Osteoblast (primary cell): ENCODE results near the gene SLC15A5. TPM values are rescaled to one million over a fixed set of nuclear protein-coding genes. Genes with fewer than 3 reads are reported as not detected.

Experiments
- DNase-seq: peaks from one replicate; pipeline ENCODE4 v3.0.0; 2011; ENCODE audit warnings: low spot score, mixed read lengths; ENCODE audit not compliant: insufficient read length; ENCODE audit errors: missing footprints
- H2AFZ ChIP-seq: 2 replicates; pipeline ENCODE4 v1.6.0; 2011; ENCODE audit warnings: mild to moderate bottlenecking, low read length
- H3K27ac ChIP-seq: 2 replicates; pipeline ENCODE4 v1.5.1; 2011; ENCODE audit warnings: mild to moderate bottlenecking, low read depth, low read length, moderate library complexity
- H3K27me3 ChIP-seq: 2 replicates; pipeline ENCODE4 v1.6.0; 2012; ENCODE audit warnings: mild to moderate bottlenecking, control low read depth, inconsistent platforms, low read length, moderate library complexity; ENCODE audit not compliant: insufficient read depth
- H3K36me3 ChIP-seq: 2 replicates; pipeline ENCODE4 v1.5.1; 2011; ENCODE audit warnings: mild to moderate bottlenecking, low read length, control low read depth, moderate library complexity; ENCODE audit not compliant: insufficient read depth
- H3K4me1 ChIP-seq: 2 replicates; pipeline ENCODE4 v1.5.1; 2011; ENCODE audit warnings: mild to moderate bottlenecking, low read length, control low read depth, moderate library complexity; ENCODE audit not compliant: insufficient read depth
- H3K4me2 ChIP-seq: 2 replicates; pipeline ENCODE4 v1.6.0; 2011; ENCODE audit warnings: mild to moderate bottlenecking, low read length; ENCODE audit not compliant: insufficient read depth
- H3K4me3 ChIP-seq: fragments of 200-600 bp; sonication (generic); 3 replicates; pipeline ENCODE4 v1.5.1; 2012; ENCODE audit warnings: mild to moderate bottlenecking, low read length, inconsistent platforms; ENCODE audit not compliant: insufficient read depth
- H3K79me2 ChIP-seq: 2 replicates; pipeline ENCODE4 v1.6.0; 2012; ENCODE audit warnings: mild to moderate bottlenecking, low read length, control low read depth, inconsistent platforms; ENCODE audit not compliant: insufficient read depth
- H3K9me3 ChIP-seq: 2 replicates; pipeline ENCODE4 v1.5.1; 2011; ENCODE audit warnings: low read depth, low read length, control low read depth
- H4K20me1 ChIP-seq: 2 replicates; pipeline ENCODE4 v1.6.0; 2012; ENCODE audit warnings: mild to moderate bottlenecking, low read length, control low read depth; ENCODE audit not compliant: insufficient read depth
- total RNA-seq: library from RNA; depleted of rRNA; stranded (reverse); fragments of >200 nt; gene quantifications from 2 replicates; pipeline ENCODE4 v1.2.3, GENCODE V29; 2012
- TF ChIP-seq, protein P1 (sequence below): IDR thresholded peaks from 2 replicates; pipeline ENCODE4 v1.5.1; 2011; ENCODE audit warnings: mild to moderate bottlenecking, low read depth, low read length, moderate library complexity; ENCODE audit errors: extremely low read depth

Gene SLC15A5
- total RNA-seq, 1 donor, result not detected

DNA sequence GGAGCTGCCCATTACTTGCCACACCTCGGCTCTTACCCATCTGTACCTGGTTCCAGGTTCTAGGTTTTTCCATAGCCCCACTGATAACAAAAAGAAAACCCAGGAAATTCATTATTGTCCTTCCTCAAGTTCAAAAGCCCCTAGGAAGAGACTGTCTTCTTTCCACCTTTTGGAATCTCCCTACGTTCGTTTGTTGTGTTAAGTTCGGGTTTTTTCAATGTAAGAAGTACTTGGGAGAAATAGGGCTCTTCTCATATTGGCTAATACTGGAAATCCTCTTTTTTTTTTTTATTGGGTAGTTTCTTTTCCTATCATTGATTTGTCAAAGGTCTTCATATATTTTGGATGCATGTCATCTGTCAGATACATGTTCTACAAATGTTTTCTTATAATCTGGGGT is 17.3 kb downstream of the SLC15A5 start:
- DNase-seq, result no peak
- Histone ChIP-seq H3K9me3 (no peaks in the 10 kb centered on the region), H3K4me2 (no peak overlapping the region), H3K4me1 (no peaks in the 10 kb centered on the region), H2AFZ (no peak overlapping the region), H3K27ac (no peak overlapping the region), H3K79me2 (no peaks in the 10 kb centered on the region), H3K4me3 (no peak overlapping the region), H3K27me3 (no peaks in the 10 kb centered on the region), H4K20me1 (no peaks in the 10 kb centered on the region), H3K36me3 (no peaks in the 10 kb centered on the region)
- TF ChIP-seq, protein P1, sequence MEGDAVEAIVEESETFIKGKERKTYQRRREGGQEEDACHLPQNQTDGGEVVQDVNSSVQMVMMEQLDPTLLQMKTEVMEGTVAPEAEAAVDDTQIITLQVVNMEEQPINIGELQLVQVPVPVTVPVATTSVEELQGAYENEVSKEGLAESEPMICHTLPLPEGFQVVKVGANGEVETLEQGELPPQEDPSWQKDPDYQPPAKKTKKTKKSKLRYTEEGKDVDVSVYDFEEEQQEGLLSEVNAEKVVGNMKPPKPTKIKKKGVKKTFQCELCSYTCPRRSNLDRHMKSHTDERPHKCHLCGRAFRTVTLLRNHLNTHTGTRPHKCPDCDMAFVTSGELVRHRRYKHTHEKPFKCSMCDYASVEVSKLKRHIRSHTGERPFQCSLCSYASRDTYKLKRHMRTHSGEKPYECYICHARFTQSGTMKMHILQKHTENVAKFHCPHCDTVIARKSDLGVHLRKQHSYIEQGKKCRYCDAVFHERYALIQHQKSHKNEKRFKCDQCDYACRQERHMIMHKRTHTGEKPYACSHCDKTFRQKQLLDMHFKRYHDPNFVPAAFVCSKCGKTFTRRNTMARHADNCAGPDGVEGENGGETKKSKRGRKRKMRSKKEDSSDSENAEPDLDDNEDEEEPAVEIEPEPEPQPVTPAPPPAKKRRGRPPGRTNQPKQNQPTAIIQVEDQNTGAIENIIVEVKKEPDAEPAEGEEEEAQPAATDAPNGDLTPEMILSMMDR, result no peak

DNA sequence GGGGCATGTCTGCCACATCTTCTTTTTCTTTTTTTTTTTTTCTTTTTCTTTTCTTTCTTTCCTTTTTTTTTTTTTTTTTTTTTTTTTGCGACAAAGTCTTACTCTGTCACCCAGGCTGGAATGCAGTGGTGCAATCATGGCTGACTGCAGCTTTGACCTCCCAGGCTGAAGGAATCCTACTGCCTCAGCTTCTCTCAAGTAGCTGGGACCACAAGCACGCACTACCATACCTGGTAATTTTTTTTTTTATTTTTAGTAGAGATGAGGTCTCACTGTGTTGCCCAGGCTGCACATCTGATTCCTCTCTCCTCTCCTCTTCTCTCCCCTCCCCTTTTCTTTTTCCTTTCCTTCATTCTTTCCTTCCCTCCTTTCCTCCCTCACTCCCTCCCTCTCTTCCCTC is 18.5 kb downstream of the SLC15A5 start:
- no peak for DNase-seq
- Histone ChIP-seq H3K9me3 (no peaks in the 10 kb centered on the region), H3K27me3 (no peaks in the 10 kb centered on the region), H3K36me3 (no peaks in the 10 kb centered on the region), H3K4me2 (no peak overlapping the region), H3K4me1 (no peaks in the 10 kb centered on the region), H2AFZ (no peak overlapping the region), H4K20me1 (no peaks in the 10 kb centered on the region), H3K27ac (no peak overlapping the region), H3K79me2 (no peaks in the 10 kb centered on the region), H3K4me3 (no peak overlapping the region)
- TF ChIP-seq, protein P1, result no peak

DNA sequence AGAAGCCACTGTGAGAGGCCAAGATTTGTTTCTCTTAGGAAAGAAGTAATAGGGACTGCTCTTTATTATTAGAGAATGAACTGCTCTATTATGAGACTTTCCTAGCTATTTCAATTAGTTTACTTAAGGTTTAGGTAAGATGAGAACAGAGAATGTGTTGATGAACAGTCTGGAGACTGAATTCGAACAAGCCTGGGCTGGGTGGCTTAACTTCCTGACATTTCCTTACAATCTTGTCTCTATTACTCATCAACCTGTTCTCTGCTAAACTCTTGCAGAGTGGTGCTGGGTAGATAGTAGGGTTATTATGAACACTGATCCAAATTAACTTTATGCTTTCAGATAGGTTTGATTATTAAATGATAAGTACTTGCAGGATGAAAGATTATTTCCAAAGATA is 31.2 kb downstream of the SLC15A5 start:
- TF ChIP-seq, protein P1, result no peak
- Histone ChIP-seq H4K20me1 (no peaks in the 10 kb centered on the region), H3K27me3 (no peaks in the 10 kb centered on the region), H3K36me3 (no peaks in the 10 kb centered on the region), H2AFZ (no peak overlapping the region), H3K27ac (no peak overlapping the region), H3K4me1 (no peaks in the 10 kb centered on the region), H3K9me3 (no peaks in the 10 kb centered on the region), H3K79me2 (no peaks in the 10 kb centered on the region), H3K4me2 (no peak overlapping the region), H3K4me3 (no peak overlapping the region)
- DNase-seq, result no peak

DNA sequence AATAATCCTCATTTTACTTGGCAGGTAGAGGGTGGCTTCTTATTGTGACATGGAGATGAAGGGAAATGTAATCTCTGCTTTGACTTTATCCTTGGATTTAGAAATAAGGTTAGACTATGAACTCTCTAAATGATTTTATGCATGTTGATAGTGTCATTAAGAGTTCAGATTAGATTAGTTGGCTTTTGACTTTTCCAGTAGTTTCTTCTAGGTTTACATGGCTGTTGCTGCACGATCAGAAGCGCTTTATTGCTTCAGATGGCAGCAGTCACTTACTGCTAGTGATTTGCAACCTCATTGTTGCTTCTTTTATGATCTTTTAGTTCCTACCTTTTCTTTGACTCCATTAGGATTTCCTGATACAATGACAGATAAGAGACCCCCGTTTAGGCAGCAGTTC is 32.3 kb downstream of the SLC15A5 start:
- H3K27ac ChIP-seq, result no peak overlapping the region
- H3K4me2 ChIP-seq, result no peak overlapping the region
- no peaks in the 10 kb centered on the region for H3K79me2 ChIP-seq
- H3K4me1 ChIP-seq, result no peaks in the 10 kb centered on the region
- H3K27me3 ChIP-seq, result no peaks in the 10 kb centered on the region
- H3K36me3 ChIP-seq, result no peaks in the 10 kb centered on the region
- H3K9me3 ChIP-seq, result no peaks in the 10 kb centered on the region
- TF ChIP-seq, protein P1, result no peak
- H3K4me3 ChIP-seq, result no peak overlapping the region
- H4K20me1 ChIP-seq, result no peaks in the 10 kb centered on the region
- H2AFZ ChIP-seq, result no peak overlapping the region
- DNase-seq, result no peak
